Loucy (cell line): ENCODE data around the gene SORBS1.
A peak's percentile ranks its signal among the peaks of the same experiment; 100 is the strongest.

Experiments used
- H2AFZ ChIP-seq: fragments of 200-600 bp; sonication (generic); 2 replicates; pipeline ENCODE4 v1.6.0; 2016; ENCODE audit warnings: antibody characterized with exemption, mild to moderate bottlenecking, low read length, moderate library complexity
- H3F3A ChIP-seq: fragments of 200-600 bp; 2 replicates; pipeline ENCODE4 v1.6.0; 2016; ENCODE audit warnings: antibody characterized with exemption, low read depth, mild to moderate bottlenecking
- H3K27me3 ChIP-seq: fragments of 200-600 bp; sonication (generic); 2 replicates; pipeline ENCODE4 v1.6.1; 2014; ENCODE audit warnings: low read length, mild to moderate bottlenecking; ENCODE audit not compliant: insufficient read depth, poor library complexity, severe bottlenecking
- H3K36me3 ChIP-seq: fragments of 200-600 bp; sonication (generic); 2 replicates; pipeline ENCODE4 v1.6.1; 2016; ENCODE audit warnings: low read length; ENCODE audit not compliant: insufficient read depth
- H3K4me1 ChIP-seq: fragments of 200-600 bp; sonication (generic); 2 replicates; pipeline ENCODE4 v1.5.1; 2014; ENCODE audit warnings: low read length, mild to moderate bottlenecking; ENCODE audit not compliant: insufficient read depth, poor library complexity, severe bottlenecking
- H3K4me2 ChIP-seq: fragments of 200-600 bp; sonication (generic); 2 replicates; pipeline ENCODE4 v1.6.0; 2014; ENCODE audit warnings: antibody characterized with exemption, low read length, low read depth, mild to moderate bottlenecking; ENCODE audit not compliant: poor library complexity, severe bottlenecking
- H3K4me3 ChIP-seq: fragments of 200-600 bp; sonication (generic); 2 replicates; pipeline ENCODE4 v1.5.1; 2014; ENCODE audit warnings: low read length, mild to moderate bottlenecking, mixed read lengths; ENCODE audit not compliant: poor library complexity, severe bottlenecking
- H3K79me2 ChIP-seq: fragments of 200-600 bp; sonication (generic); 2 replicates; pipeline ENCODE4 v1.6.1; 2014; ENCODE audit warnings: low read length; ENCODE audit not compliant: insufficient read depth
- H3K9ac ChIP-seq: fragments of 200-600 bp; sonication (generic); 2 replicates; pipeline ENCODE4 v1.6.0; 2014; ENCODE audit warnings: mild to moderate bottlenecking, low read depth, low read length, moderate library complexity; ENCODE audit not compliant: poor library complexity, severe bottlenecking
- H3K9me2 ChIP-seq: fragments of 200-600 bp; sonication (generic); replicated peaks from 2 replicates; pipeline ENCODE4 v1.6.1; 2016; ENCODE audit warnings: low read depth, low read length, mixed read lengths
- H3K9me3 ChIP-seq: fragments of 200-600 bp; sonication (generic); 2 replicates; pipeline ENCODE4 v1.6.1; 2014; ENCODE audit warnings: mild to moderate bottlenecking, antibody characterized with exemption, low read length, low read depth; ENCODE audit not compliant: insufficient read depth
- H4K20me1 ChIP-seq: fragments of 200-600 bp; sonication (generic); 2 replicates; pipeline ENCODE4 v1.6.0; 2014; ENCODE audit warnings: antibody characterized with exemption, low read length, mild to moderate bottlenecking; ENCODE audit not compliant: insufficient read depth, poor library complexity, severe bottlenecking
- CTCF ChIP-seq: fragments of 200-600 bp; sonication (generic); conservative IDR thresholded peaks from 2 replicates; pipeline ENCODE4 v1.5.1; 2014; ENCODE audit warnings: mild to moderate bottlenecking, antibody characterized with exemption, low read length
- EZH2phosphoT487 ChIP-seq: fragments of 200-600 bp; IDR thresholded peaks from 2 replicates; pipeline ENCODE4 v1.6.1; 2018; ENCODE audit warnings: antibody characterized with exemption, mild to moderate bottlenecking, moderate library complexity, borderline replicate concordance

The SORBS1 gene

GRCh38 chr10:95450188-95450587 lies 111.0 kb downstream of the SORBS1 start:
- Histone ChIP-seq H3K27me3 (no peaks in the 10 kb centered on the region), H3F3A (no peaks in the 10 kb centered on the region), H3K79me2 (no peaks in the 10 kb centered on the region), H3K9me3 (no peaks in the 10 kb centered on the region), H3K9ac (no peak overlapping the region), H3K4me1 (no peaks in the 10 kb centered on the region), H2AFZ (no peak overlapping the region), H3K9me2 (no peaks in the 10 kb centered on the region), H3K4me2 (no peak overlapping the region), H3K36me3 (no peaks in the 10 kb centered on the region), H4K20me1 (no peaks in the 10 kb centered on the region), H3K4me3 (no peak overlapping the region)
- TF ChIP-seq CTCF, result no peak
- TF ChIP-seq EZH2phosphoT487, result no peak

- Histone ChIP-seq H3K79me2 (no peaks in the 10 kb centered on the region), H3K9ac (no peak overlapping the region), H3K27me3 (peaks cover under 1% of the 10 kb centered on the region), H3K9me3 (no peaks in the 10 kb centered on the region), H3K4me1 (no peaks in the 10 kb centered on the region), H3F3A (no peaks in the 10 kb centered on the region), H4K20me1 (no peaks in the 10 kb centered on the region), H3K36me3 (no peaks in the 10 kb centered on the region), H3K4me3 (no peak overlapping the region), H3K4me2 (no peak overlapping the region), H3K9me2 (no peaks in the 10 kb centered on the region), H2AFZ (no peak overlapping the region)
- TF ChIP-seq CTCF (no peak), EZH2phosphoT487 (no peak)
Observed at GRCh38 chr10:95447685-95448084, 113.5 kb downstream of the SORBS1 start.

- peaks cover 3% of the 10 kb centered on the region for H3K27me3 ChIP-seq
- H3K4me3 ChIP-seq, result no peak overlapping the region
- TF ChIP-seq EZH2phosphoT487 (no peak), CTCF (peak; percentile 86)
- no peaks in the 10 kb centered on the region for H3K9me2 ChIP-seq
- H4K20me1 ChIP-seq, result no peaks in the 10 kb centered on the region
- H3K4me1 ChIP-seq, result peaks cover 7% of the 10 kb centered on the region
- H3K79me2 ChIP-seq, result no peaks in the 10 kb centered on the region
- H3K9me3 ChIP-seq, result no peaks in the 10 kb centered on the region
- H3F3A ChIP-seq, result no peaks in the 10 kb centered on the region
- H2AFZ ChIP-seq, result no peak overlapping the region
- no peaks in the 10 kb centered on the region for H3K36me3 ChIP-seq
- H3K4me2 ChIP-seq, result no peak overlapping the region
- no peak overlapping the region for H3K9ac ChIP-seq
Observed at GRCh38 chr10:95445837-95446486, 115.2 kb downstream of the SORBS1 start.
